NCI-H187 treated with DMSO at 0.1 percent for 48 hours (cell line): ENCODE data around the gene DOK5.

Source experiments
- DNase-seq: peaks from one replicate; lab custom pipeline; 2025; lab: John Stamatoyannopoulos, UW

DOK5 gene

GRCh38 chr20:54559890-54560289 is 84.5 kb downstream of the DOK5 start:
- no peak for DNase-seq

GRCh38 chr20:54560357-54560756 is 85.0 kb downstream of the DOK5 start:
- no peak for DNase-seq

- no peak for DNase-seq
These were observed 89.9 kb downstream of the DOK5 start for GRCh38 chr20:54565255-54565654.

- no peak for DNase-seq
These were observed 90.8 kb downstream of the DOK5 start for GRCh38 chr20:54566031-54566688.

- DNase-seq, result no peak
These were observed 95.2 kb downstream of the DOK5 start for GRCh38 chr20:54570561-54570960.

- DNase-seq, result no peak
These were observed 97.5 kb downstream of the DOK5 start for GRCh38 chr20:54572665-54573435.

- DNase-seq, result no peak
These were observed 98.4 kb downstream of the DOK5 start for GRCh38 chr20:54573838-54574237.

GRCh38 chr20:54576518-54576917 is 101.1 kb downstream of the DOK5 start:
- DNase-seq, result no peak

GRCh38 chr20:54577637-54578036 is 102.2 kb downstream of the DOK5 start:
- no peak for DNase-seq

GRCh38 chr20:54585217-54585616 is 109.8 kb downstream of the DOK5 start:
- DNase-seq, result no peak

GRCh38 chr20:54587408-54587807 is 112.0 kb downstream of the DOK5 start:
- no peak for DNase-seq

- DNase-seq, result no peak
These were observed 114.1 kb downstream of the DOK5 start for GRCh38 chr20:54589402-54590030.

- DNase-seq, result no peak
These were observed 115.5 kb downstream of the DOK5 start for GRCh38 chr20:54590856-54591255.

GRCh38 chr20:54596651-54597050 is 121.3 kb downstream of the DOK5 start:
- no peak for DNase-seq

- no peak for DNase-seq
These were observed 123.0 kb downstream of the DOK5 start for GRCh38 chr20:54598352-54598751.

- DNase-seq, result no peak
These were observed 125.2 kb downstream of the DOK5 start for GRCh38 chr20:54600634-54601033.

- DNase-seq, result no peak
These were observed 126.6 kb downstream of the DOK5 start for GRCh38 chr20:54601831-54602515.

- no peak for DNase-seq
These were observed 129.9 kb downstream of the DOK5 start for GRCh38 chr20:54605319-54605718.

- DNase-seq, result no peak
These were observed 131.0 kb downstream of the DOK5 start for GRCh38 chr20:54606380-54606779.

- DNase-seq, result no peak
These were observed 132.8 kb downstream of the DOK5 start for GRCh38 chr20:54608039-54608745.

- no peak for DNase-seq
These were observed 133.6 kb downstream of the DOK5 start for GRCh38 chr20:54608943-54609342.
